ENCODE measurements around the gene GDF7. TPM values are rescaled to one million over a fixed set of nuclear protein-coding genes. Genes with fewer than 3 reads are reported as not detected.

GDF7 gene
- total RNA-seq, 6 experiments from 2014 or later: 0.95 to 5.0 (median 2.9) TPM

- ATAC-seq: peak; percentile 10 to 46 (median 32)
- no peaks in the 10 kb centered on the region for H3K36me3 ChIP-seq
- intact Hi-C loops (cut with DNase I): no loop called here
- no peak overlapping the region for H3K4me3 ChIP-seq
- H3K27ac ChIP-seq: peak overlapping the region in 2 of 3 donors; percentile 97 to 99
- H3K9me3 ChIP-seq: no peaks in the 10 kb centered on the region
- peaks cover 0 to 30% (median 14%) of the 10 kb centered on the region in 4 donors for H3K4me1 ChIP-seq
- TF ChIP-seq POLR2A (IDR thresholded peaks at IDR 0.05) (no peak), CTCF (IDR thresholded peaks at IDR 0.05) (peak; percentile 40 to 54 (median 45))
- WGBS (ENCODE audit: insufficient coverage, low coverage, low lambda C conversion rate, missing lambda C conversion rate): 38% methylated on average over 14 of the region's 15 CpGs
- H3K27me3 ChIP-seq: no peaks in the 10 kb centered on the region
- no peak for DNase-seq
Measured at GRCh38 chr2:20677301-20678085, 10.5 kb downstream of the GDF7 start.

GRCh38 chr2:20678086-20678395 is 11.1 kb downstream of the GDF7 start:
- no peak overlapping the region for H3K4me3 ChIP-seq
- no peak for TF ChIP-seq POLR2A (IDR thresholded peaks at IDR 0.05)
- TF ChIP-seq CTCF (IDR thresholded peaks at IDR 0.05): no peak
- peaks cover 0 to 30% (median 14%) of the 10 kb centered on the region in 4 donors for H3K4me1 ChIP-seq
- no peaks in the 10 kb centered on the region for H3K27me3 ChIP-seq
- no peaks in the 10 kb centered on the region for H3K36me3 ChIP-seq
- DNase-seq: no peak
- no peaks in the 10 kb centered on the region for H3K9me3 ChIP-seq
- intact Hi-C loops (cut with DNase I): no loop called here
- 100% methylated on average over 1 of the region's 1 CpG for WGBS (ENCODE audit: insufficient coverage, low coverage, low lambda C conversion rate, missing lambda C conversion rate)
- peak overlapping the region in 2 of 3 donors; percentile 97 to 99 for H3K27ac ChIP-seq
- ATAC-seq: no peak

GRCh38 chr2:20678780-20679179 is 11.8 kb downstream of the GDF7 start:
- intact Hi-C loops (cut with DNase I): no loop called here
- Histone ChIP-seq H3K27me3 (no peaks in the 10 kb centered on the region), H3K4me1 (peaks cover 0 to 30% (median 14%) of the 10 kb centered on the region in 4 donors), H3K36me3 (no peaks in the 10 kb centered on the region), H3K9me3 (no peaks in the 10 kb centered on the region), H3K27ac (no peak overlapping the region), H3K4me3 (no peak overlapping the region)
- ATAC-seq (no peak), DNase-seq (no peak)
- 90% methylated on average over 2 of the region's 2 CpGs for WGBS (ENCODE audit: insufficient coverage, low coverage, low lambda C conversion rate, missing lambda C conversion rate)
- no peak for TF ChIP-seq POLR2A (IDR thresholded peaks at IDR 0.05)
- TF ChIP-seq CTCF (IDR thresholded peaks at IDR 0.05): no peak

- Histone ChIP-seq H3K4me1 (peaks cover 0 to 38% (median 13%) of the 10 kb centered on the region in 4 donors), H3K36me3 (no peaks in the 10 kb centered on the region), H3K9me3 (no peaks in the 10 kb centered on the region), H3K27ac (no peak overlapping the region), H3K4me3 (no peak overlapping the region), H3K27me3 (no peaks in the 10 kb centered on the region)
- DNase-seq (no peak), ATAC-seq (no peak)
- TF ChIP-seq POLR2A (IDR thresholded peaks at IDR 0.05) (no peak), CTCF (IDR thresholded peaks at IDR 0.05) (no peak)
- intact Hi-C loops (cut with DNase I): loop anchor here in 1 of 2 donors (10.0 kb wide), 1 partner anchor 74 kb away; no protein-coding TSS in a partner anchor
- WGBS (ENCODE audit: insufficient coverage, low coverage, low lambda C conversion rate, missing lambda C conversion rate): 86% methylated on average over 4 of the region's 10 CpGs
Measured at GRCh38 chr2:20680744-20681375, 13.9 kb downstream of the GDF7 start.

All from right lobe of liver (tissue), 6 donors.